D721Med (cell line): Measurements from ENCODE around the gene DHX36.

Experiments used
- DNase-seq: peaks from one replicate; pipeline ENCODE4 v3.0.0; 2011; ENCODE audit warnings: low spot score; ENCODE audit not compliant: insufficient read length
- FAIRE-seq: peaks from 2 replicates; lab custom pipeline; 2011; peaks lifted over from hg19 to GRCh38; lab: Jason Lieb, UNC
- TF ChIP-seq, protein P1 (sequence below): IDR thresholded peaks from 2 replicates; pipeline ENCODE4 v1.5.1; 2012; ENCODE audit warnings: mild to moderate bottlenecking, control low read depth; ENCODE audit not compliant: insufficient read depth; ENCODE audit errors: missing control alignments

Gene DHX36

DNA sequence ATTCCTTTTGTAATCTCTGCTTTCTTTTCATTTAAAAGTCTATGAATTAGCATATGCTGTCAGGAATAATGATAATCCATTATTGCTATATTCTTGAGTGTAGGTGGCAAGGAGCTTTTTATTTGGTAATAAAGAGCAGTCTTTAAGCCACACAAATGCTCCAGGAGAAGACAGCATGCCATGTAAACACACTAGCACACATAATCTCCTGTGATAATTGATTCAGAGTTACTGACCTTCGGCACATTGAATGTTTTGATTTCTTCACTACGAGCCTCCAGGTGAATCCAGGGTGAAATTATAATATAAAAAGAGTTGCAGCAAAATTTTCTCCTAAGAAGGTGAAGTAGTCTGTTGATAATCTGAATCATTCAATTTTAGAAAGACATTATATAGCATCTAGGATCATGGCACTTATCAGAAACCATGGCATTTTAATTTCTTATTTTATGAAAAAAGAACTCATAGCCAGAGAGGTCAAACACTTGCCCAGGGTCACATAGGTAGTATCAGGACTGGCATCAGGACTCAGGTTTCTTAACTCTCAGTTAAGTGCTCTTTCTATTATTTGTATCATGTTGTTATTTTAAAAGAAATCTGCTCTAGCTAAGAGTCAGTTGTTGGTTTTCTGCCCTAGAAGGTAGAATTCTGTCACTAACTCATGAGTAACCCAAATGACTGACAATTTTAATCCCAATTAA is 21.3 kb upstream of the DHX36 start:
- TF ChIP-seq, protein P1, sequence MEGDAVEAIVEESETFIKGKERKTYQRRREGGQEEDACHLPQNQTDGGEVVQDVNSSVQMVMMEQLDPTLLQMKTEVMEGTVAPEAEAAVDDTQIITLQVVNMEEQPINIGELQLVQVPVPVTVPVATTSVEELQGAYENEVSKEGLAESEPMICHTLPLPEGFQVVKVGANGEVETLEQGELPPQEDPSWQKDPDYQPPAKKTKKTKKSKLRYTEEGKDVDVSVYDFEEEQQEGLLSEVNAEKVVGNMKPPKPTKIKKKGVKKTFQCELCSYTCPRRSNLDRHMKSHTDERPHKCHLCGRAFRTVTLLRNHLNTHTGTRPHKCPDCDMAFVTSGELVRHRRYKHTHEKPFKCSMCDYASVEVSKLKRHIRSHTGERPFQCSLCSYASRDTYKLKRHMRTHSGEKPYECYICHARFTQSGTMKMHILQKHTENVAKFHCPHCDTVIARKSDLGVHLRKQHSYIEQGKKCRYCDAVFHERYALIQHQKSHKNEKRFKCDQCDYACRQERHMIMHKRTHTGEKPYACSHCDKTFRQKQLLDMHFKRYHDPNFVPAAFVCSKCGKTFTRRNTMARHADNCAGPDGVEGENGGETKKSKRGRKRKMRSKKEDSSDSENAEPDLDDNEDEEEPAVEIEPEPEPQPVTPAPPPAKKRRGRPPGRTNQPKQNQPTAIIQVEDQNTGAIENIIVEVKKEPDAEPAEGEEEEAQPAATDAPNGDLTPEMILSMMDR = no peak
- no peak for DNase-seq
- FAIRE-seq = no peak

DNA sequence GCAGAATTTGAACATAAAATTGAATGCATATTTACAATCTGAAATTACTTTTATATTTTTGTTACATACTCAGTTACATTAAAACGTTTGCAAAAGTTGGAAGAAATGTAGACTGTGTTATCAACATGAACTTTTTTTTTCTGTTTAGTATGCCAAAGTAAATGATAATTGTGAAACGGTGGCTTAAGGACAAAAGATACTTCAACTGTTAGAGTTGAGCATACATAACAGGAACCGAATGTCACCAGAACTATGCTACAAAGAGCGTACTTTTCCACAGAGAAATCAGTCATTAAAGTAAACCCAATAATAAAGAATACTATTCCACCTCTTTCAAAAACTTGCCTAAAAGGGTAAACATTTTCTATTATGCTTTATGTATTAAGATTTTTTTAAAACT is 14.3 kb upstream of the DHX36 start:
- TF ChIP-seq, protein P1 = no peak
- FAIRE-seq = no peak
- DNase-seq = no peak

DNA sequence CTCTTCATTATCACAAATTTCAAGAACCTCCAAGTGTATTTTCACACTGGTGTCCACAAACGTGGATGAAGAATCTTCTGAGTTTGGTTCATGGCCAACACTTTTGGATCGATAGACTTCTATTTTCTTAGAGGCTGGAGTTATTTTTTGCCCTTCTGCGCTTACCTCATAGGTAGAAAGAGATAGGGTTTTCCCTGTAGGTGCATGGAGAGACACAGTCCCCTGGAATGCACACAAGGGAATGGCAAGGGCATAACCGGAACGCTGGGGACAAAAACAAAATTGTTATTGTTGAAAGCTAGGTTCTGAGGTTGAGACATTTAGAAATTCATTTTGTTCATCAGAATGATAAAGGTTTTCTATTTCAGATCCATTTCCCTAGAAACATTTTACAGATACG is 13.7 kb upstream of the DHX36 start:
- TF ChIP-seq, protein P1 = no peak
- DNase-seq (no peak), FAIRE-seq (no peak)

DNA sequence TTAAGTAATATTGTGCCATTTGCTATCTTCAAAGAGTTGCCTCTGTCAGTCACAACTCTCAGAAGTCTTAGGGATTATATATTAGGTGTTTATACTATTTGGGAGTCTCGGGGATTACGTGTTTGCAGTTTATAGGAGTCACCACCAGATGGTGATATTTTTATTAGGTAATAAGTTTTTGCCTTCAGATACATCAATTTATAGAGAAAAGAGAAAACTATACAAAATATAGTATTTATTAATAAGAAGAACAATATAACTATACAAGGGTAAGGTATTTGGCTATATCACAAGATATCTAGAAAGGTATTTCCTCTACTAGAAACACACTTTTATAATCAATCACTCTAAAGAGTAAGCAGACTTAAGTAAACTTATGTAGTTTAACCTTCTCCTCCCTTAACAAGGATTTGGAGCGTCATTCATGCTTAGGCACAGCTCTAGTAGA is 10.7 kb upstream of the DHX36 start:
- peak; percentile 12 for DNase-seq
- TF ChIP-seq, protein P1 = peak; percentile 56
- no peak for FAIRE-seq

DNA sequence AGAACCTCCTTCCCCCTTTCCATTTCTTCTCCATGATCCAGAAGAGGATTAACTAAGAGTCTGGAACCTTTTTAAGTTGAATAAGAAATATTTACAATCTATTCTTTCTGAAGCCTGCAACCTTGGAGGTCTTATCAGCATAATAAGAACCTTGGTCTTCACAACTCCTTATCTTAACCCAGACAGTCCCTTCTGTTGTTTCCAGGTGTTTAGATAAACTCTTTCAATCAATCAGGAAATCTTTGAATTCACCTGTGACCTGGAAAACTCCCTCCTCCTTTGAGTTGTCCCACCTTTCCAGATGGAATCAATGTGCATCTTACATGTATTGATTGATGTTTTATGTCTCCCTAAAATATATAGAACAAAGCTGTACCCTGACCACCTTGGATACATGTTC is 3.6 kb upstream of the DHX36 start:
- no peak for DNase-seq
- TF ChIP-seq, protein P1 = no peak
- no peak for FAIRE-seq

DNA sequence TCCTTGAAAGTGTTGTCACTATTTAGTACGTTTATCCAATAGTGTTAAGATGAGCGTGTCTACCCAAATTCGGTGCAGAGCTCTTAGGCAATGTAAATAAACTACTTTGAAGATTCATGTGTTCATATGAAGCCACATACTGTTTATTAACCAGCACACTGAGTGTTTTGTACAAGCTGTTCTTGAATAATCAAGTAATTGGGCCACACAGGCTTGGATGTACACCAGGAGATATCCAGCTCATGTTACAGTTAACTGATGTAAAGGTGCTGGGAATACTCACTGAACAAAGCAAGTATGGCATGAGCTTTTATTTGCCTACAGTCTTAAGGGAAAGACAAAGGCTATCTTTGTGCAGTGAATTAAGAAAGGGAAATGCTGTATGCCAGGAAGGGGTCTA is 632 bp upstream of the DHX36 start:
- FAIRE-seq (no peak), DNase-seq (no peak)

More for the DNA sequence above, 632 bp upstream of the DHX36 start:
- TF ChIP-seq, protein P1 = no peak
